Measurements from ENCODE around the gene ZW10. TPM values are rescaled to one million over a fixed set of nuclear protein-coding genes. Genes with fewer than 3 reads are reported as not detected.

Gene ZW10
- total RNA-seq, 2 experiments from 2014 or later: 2.0 to 2.2 TPM

GRCh38 chr11:113723787-113724186, 49.7 kb downstream of the ZW10 start:
- no peak overlapping the region for H3K27ac ChIP-seq (ENCODE audit: low read depth in 1 of 2, low read length in 2 of 2)
- POLR2A ChIA-PET: no interaction called here
- Mint-ChIP-seq H3K4me3 (no peak overlapping the region), H3K36me3 (ENCODE audit: low read depth) (peaks cover 5% of the 10 kb centered on the region), H3K4me1 (ENCODE audit: low read depth) (no peaks in the 10 kb centered on the region), H3K9me3 (no peaks in the 10 kb centered on the region), H3K27ac (no peak overlapping the region), H3K27me3 (no peaks in the 10 kb centered on the region)
- no peak for ATAC-seq (ENCODE audit: poor library complexity)
- CTCF ChIA-PET: no interaction called here
- TF ChIP-seq CTCF (IDR thresholded peaks at IDR 0.05): no peak
- no peaks in the 10 kb centered on the region for H3K9me3 ChIP-seq (ENCODE audit: control insufficient read depth in 1 of 2, insufficient read depth in 1 of 2, low read length in 2 of 2)
- H3K4me1 ChIP-seq (ENCODE audit: insufficient read depth, low read length): no peaks in the 10 kb centered on the region
- H3K27me3 ChIP-seq (ENCODE audit: control insufficient read depth in 1 of 2, insufficient read depth in 2 of 2, low read length in 2 of 2): no peaks in the 10 kb centered on the region
- no peak for DNase-seq
- intact Hi-C loops (cut with DNase I, micrococcal nuclease): no loop called here
- no peaks in the 10 kb centered on the region for H3K36me3 ChIP-seq (ENCODE audit: insufficient read depth, low read length)
- no peak overlapping the region for H3K4me3 ChIP-seq (ENCODE audit: low read length)

GRCh38 chr11:113722934-113723333, 50.6 kb downstream of the ZW10 start:
- Mint-ChIP-seq H3K27ac (no peak overlapping the region), H3K36me3 (ENCODE audit: low read depth) (peaks cover 5% of the 10 kb centered on the region), H3K9me3 (no peaks in the 10 kb centered on the region), H3K4me3 (no peak overlapping the region), H3K27me3 (no peaks in the 10 kb centered on the region), H3K4me1 (ENCODE audit: low read depth) (no peaks in the 10 kb centered on the region)
- no peaks in the 10 kb centered on the region for H3K36me3 ChIP-seq (ENCODE audit: insufficient read depth, low read length)
- intact Hi-C loops (cut with DNase I, micrococcal nuclease): no loop called here
- no peaks in the 10 kb centered on the region for H3K27me3 ChIP-seq (ENCODE audit: control insufficient read depth in 1 of 2, insufficient read depth in 2 of 2, low read length in 2 of 2)
- H3K4me1 ChIP-seq (ENCODE audit: insufficient read depth, low read length): no peaks in the 10 kb centered on the region
- H3K4me3 ChIP-seq (ENCODE audit: low read length): no peak overlapping the region
- DNase-seq: no peak
- no peak for TF ChIP-seq CTCF (IDR thresholded peaks at IDR 0.05)
- H3K9me3 ChIP-seq (ENCODE audit: control insufficient read depth in 1 of 2, insufficient read depth in 1 of 2, low read length in 2 of 2): no peaks in the 10 kb centered on the region
- CTCF ChIA-PET: no interaction called here
- no peak for ATAC-seq (ENCODE audit: poor library complexity)
- POLR2A ChIA-PET: no interaction called here
- no peak overlapping the region for H3K27ac ChIP-seq (ENCODE audit: low read depth in 1 of 2, low read length in 2 of 2)

- DNase-seq (no peak), ATAC-seq (ENCODE audit: poor library complexity) (no peak)
- Mint-ChIP-seq H3K27ac (no peak overlapping the region), H3K9me3 (no peaks in the 10 kb centered on the region), H3K4me1 (ENCODE audit: low read depth) (no peaks in the 10 kb centered on the region), H3K27me3 (no peaks in the 10 kb centered on the region), H3K36me3 (ENCODE audit: low read depth) (peaks cover 12% of the 10 kb centered on the region), H3K4me3 (no peak overlapping the region)
- Histone ChIP-seq H3K9me3 (ENCODE audit: control insufficient read depth in 1 of 2, insufficient read depth in 1 of 2, low read length in 2 of 2) (no peaks in the 10 kb centered on the region), H3K27ac (ENCODE audit: low read depth in 1 of 2, low read length in 2 of 2) (no peak overlapping the region), H3K27me3 (ENCODE audit: control insufficient read depth in 1 of 2, insufficient read depth in 2 of 2, low read length in 2 of 2) (no peaks in the 10 kb centered on the region), H3K36me3 (ENCODE audit: insufficient read depth, low read length) (no peaks in the 10 kb centered on the region), H3K4me3 (ENCODE audit: low read length) (no peak overlapping the region), H3K4me1 (ENCODE audit: insufficient read depth, low read length) (no peaks in the 10 kb centered on the region)
- intact Hi-C loops (cut with DNase I, micrococcal nuclease): no loop called here
- TF ChIP-seq CTCF (IDR thresholded peaks at IDR 0.05): no peak
- ChIA-PET POLR2A (no interaction called here), CTCF (no interaction called here)
These were observed 51.3 kb downstream of the ZW10 start for GRCh38 chr11:113722221-113722620.

Data from CD4-positive, alpha-beta T cell (primary cell).